GM18511 (cell line): ENCODE results near the gene ZHX3.

Source experiments
- ATAC-seq: cut with Tn5 transposase; IDR thresholded peaks from one replicate; pipeline ENCODE4 v1.9.1; 2021; ENCODE audit warnings: mild to moderate bottlenecking, moderate library complexity; ENCODE audit not compliant: unreplicated experiment

Gene ZHX3

GRCh38 chr20:41300886-41301285 lies 16.6 kb downstream of the ZHX3 start:
- no peak for ATAC-seq

GRCh38 chr20:41300383-41300782 lies 17.1 kb downstream of the ZHX3 start:
- ATAC-seq, result no peak

DNA sequence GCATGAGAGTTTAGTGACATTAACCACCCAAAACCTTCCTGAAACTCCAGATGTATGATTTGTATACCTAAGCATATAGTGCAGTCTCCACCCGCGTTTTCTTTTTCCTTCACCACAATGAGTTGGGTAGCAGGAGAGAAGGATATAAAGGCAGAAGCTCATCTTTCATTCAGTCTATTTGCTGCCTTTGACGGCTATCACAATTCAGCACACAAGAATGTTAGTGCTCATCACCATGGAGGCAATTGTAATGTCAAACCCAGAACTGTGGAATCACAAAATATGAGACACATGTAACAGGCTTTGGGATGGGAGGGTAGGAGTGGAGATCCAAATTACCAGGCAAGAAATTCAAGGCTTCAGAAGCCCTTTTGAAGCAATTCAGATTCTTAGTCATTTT lies 17.6 kb downstream of the ZHX3 start:
- no peak for ATAC-seq

GRCh38 chr20:41293269-41294037 lies 24.1 kb downstream of the ZHX3 start:
- no peak for ATAC-seq

- no peak for ATAC-seq
Measured at GRCh38 chr20:41290804-41291389, 26.6 kb downstream of the ZHX3 start.

DNA sequence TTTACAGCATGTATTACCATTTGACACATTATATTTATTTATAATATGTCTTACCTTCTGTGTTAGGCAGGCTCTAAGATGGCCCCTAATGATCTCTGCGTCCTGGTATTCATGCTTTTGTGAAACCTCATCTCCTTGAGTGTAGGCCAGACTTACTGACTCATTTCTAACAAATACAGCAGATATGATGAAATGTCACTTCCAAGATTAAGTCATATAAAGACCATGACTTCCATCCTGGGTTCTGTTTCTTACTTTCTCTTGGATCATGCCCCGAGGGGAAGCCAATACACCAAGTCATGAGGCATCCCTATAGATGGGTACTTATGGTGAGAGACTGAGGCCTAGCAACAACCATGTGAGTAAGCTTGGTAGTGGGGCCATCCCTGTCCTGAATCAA lies 30.2 kb downstream of the ZHX3 start:
- no peak for ATAC-seq

DNA sequence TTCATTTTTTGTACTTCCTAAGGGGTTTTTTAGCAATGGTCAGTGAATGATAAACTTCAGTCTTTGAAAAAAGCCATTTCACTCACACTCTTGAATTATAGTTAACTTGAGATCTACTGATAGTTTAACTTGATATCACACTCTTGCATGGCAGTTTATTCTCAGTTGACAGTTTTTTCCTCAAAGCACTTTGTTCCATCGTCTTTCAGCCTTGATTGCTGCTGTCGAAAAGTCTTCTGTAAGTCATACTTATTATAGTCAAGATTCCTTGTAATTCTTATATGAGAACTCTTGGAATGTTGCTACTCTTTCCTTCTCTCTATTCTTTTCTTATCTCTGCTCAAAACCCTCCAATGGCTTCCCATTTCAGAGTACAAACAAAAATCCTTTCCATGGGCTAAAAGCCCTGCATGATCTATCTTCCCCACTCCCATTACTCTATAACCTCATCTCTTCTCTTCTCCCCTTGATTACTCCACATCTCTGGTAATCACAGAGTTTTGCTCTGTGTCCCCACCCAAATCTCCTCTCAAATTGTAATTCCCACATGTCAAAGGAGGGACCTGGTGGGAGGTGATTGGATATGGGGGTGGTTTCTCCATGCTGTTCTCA lies 31.2 kb downstream of the ZHX3 start:
- ATAC-seq, result no peak

- peak; percentile 72 for ATAC-seq
Measured at GRCh38 chr20:41279546-41280225, 37.8 kb downstream of the ZHX3 start.

DNA sequence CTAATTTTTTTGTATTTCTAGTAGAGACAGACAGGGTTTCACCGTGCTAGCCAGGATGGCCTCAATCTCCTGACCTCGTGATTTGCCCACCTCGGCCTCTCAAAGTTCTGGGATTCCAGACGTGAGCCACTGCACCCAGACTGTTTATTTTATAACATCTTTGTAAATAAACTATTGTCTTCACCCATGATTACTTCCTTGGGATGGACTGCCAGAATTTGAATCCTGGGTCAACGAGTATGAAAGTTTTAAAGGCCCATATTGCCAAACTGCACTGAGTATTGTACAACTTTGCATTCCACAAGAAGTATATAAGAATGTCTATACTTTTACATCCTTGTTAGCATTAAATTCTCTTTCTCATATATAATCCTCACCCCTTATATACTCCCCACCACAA lies 38.6 kb downstream of the ZHX3 start:
- ATAC-seq, result no peak

DNA sequence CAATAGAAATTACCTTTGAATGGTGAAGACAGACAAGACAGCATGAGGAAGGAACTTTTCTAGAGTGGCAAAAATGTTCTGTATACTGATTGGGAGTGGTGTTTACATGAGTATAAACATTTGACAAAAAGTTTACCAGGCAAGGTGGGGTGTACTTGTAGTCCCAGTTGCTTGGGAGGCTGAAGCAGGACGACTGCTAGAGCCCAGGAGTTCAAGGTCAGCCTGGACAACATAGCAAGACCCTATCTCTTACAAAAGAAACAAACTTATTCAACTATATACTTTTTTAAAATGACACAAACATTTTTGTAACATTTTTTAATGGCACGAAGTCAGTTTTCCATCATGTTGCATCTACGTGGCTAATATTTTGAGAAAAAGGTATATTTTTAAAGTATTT lies 40.5 kb downstream of the ZHX3 start:
- ATAC-seq, result no peak

DNA sequence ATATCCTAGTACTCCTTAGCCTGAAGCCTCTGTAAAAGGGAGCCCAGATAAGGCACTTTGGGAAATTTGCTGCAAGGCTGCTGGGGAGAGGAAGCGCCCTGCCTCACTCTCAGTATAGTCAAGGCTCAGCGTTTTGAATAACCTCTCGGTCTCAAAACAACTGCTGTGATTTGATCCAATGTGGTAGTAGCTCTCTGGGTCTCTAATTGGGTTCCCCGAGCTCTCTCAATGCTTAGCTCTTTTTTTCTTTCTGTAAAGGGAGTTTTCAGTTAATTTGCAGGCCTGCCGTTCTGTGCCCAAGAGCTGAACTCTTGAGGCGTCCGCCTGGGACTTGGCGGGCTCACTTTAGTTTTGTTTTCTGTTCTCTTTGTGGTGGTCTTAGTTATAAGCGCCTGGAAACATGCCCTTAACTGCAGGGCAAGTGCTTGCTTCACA lies 41.2 kb downstream of the ZHX3 start:
- no peak for ATAC-seq

- ATAC-seq, result no peak
Measured at GRCh38 chr20:41275301-41275731, 42.2 kb downstream of the ZHX3 start.

DNA sequence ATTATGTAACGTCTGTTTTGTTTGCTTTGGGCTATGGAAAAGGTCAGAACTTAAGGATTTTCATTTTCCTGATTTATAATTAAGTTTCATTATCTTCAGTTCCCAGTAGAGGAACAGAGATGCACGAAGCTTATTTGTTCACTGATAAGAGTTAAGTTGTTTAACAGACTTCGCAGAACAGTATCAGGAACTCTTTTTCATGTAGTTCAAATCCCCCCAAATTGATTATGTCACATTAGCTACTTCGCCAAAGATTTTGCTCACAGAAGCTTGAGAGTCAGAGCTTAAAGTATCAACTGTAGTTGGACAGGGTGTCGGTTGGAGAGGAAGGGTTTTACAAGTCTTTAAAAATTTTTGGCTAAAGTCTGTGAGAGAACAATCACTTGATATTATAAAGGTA lies 43.4 kb downstream of the ZHX3 start:
- no peak for ATAC-seq

DNA sequence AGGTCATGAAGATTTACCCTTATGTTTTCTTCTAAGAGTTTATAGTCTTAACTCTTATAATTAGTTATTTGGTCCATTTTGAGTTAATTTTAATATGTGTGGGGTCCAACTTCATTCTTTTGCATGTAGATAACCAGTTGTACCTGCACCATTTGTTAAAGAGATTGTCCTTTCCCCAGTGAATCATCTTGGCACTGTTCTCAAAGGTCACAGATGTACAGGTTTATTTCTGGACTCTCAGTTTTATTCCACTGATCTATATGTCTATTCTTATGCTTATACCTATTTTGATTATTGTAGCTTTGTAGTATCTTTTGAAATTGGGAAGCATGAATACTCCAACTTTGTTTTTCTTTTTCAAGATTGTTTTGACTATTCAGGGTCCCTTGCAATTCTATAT lies 44.1 kb downstream of the ZHX3 start:
- ATAC-seq, result no peak

- ATAC-seq, result no peak
Measured at GRCh38 chr20:41272339-41272738, 45.2 kb downstream of the ZHX3 start.

- no peak for ATAC-seq
Measured at GRCh38 chr20:41268917-41269652, 48.4 kb downstream of the ZHX3 start.

DNA sequence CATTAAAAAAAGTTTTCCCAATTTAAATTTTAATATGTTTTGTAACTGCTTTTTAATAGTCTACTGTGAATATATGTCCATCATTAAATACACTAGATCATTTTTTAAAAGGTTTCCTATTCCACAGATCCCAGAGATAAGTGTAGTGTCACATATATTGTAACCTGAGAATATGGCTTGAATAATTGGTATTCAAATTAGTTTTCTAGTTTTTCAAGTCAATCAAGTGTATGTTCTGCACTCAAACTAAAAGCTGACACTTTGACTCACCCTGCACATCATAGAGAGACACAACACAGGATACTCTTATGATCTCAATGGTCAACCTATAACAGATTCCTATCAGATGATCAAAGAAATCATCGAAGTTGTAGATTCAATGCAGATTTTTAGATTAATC lies 49.1 kb downstream of the ZHX3 start:
- no peak for ATAC-seq

GRCh38 chr20:41265938-41266337 lies 51.6 kb downstream of the ZHX3 start:
- ATAC-seq, result no peak

DNA sequence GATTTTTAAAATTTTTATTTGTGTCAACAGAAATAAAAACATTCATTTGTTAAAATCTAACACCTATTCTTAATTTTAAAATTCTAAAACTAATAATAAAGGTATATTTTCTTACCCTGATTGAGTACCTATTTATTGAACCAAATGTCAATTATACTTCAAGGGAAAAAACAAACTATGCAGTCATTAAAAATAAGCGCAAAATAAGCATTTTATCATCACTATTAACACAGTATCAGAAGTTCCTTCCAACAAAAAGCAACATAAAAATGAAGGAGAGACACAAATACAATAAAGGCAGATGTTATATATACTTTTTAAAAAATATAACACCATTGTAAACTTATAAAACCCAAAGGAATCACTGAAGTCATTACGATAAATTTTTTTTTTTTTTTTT lies 52.7 kb downstream of the ZHX3 start:
- no peak for ATAC-seq

GRCh38 chr20:41261790-41262717 lies 55.5 kb downstream of the ZHX3 start:
- no peak for ATAC-seq
